ENCODE measurements around the gene APLP2. TPM values are rescaled to one million over a fixed set of nuclear protein-coding genes. Genes with fewer than 3 reads are reported as not detected.
A peak's percentile ranks its signal among the peaks of the same experiment; 100 is the strongest.

The APLP2 gene
- total and polyA plus RNA-seq, 2 of the 13 experiments (the other 11 are each of a cell fraction or from before 2014, with no cell fraction given), result 315 to 594 TPM

DNA sequence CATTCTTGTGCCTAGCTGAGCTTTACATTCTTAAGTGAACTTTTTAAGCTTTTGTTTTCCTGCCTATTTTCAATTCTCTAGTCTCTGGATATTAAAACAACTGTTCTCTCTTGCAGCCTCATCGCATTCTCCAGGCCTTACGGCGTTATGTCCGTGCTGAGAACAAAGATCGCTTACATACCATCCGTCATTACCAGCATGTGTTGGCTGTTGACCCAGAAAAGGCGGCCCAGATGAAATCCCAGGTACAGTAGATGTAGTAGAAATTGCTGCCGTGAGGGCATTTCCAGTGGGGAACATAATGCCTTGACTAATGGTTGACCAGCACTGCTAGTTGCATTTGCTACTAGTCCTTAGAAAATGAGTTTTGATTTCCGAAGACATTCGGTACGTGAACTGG is 60.2 kb downstream of the APLP2 start (continued):
- TF ChIP-seq, protein P1, sequence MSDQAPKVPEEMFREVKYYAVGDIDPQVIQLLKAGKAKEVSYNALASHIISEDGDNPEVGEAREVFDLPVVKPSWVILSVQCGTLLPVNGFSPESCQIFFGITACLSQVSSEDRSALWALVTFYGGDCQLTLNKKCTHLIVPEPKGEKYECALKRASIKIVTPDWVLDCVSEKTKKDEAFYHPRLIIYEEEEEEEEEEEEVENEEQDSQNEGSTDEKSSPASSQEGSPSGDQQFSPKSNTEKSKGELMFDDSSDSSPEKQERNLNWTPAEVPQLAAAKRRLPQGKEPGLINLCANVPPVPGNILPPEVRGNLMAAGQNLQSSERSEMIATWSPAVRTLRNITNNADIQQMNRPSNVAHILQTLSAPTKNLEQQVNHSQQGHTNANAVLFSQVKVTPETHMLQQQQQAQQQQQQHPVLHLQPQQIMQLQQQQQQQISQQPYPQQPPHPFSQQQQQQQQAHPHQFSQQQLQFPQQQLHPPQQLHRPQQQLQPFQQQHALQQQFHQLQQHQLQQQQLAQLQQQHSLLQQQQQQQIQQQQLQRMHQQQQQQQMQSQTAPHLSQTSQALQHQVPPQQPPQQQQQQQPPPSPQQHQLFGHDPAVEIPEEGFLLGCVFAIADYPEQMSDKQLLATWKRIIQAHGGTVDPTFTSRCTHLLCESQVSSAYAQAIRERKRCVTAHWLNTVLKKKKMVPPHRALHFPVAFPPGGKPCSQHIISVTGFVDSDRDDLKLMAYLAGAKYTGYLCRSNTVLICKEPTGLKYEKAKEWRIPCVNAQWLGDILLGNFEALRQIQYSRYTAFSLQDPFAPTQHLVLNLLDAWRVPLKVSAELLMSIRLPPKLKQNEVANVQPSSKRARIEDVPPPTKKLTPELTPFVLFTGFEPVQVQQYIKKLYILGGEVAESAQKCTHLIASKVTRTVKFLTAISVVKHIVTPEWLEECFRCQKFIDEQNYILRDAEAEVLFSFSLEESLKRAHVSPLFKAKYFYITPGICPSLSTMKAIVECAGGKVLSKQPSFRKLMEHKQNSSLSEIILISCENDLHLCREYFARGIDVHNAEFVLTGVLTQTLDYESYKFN (CRISPR knock-in tag; conservative IDR thresholded peaks at IDR 0.05), result peak; percentile 47
- TF ChIP-seq, protein P2, sequence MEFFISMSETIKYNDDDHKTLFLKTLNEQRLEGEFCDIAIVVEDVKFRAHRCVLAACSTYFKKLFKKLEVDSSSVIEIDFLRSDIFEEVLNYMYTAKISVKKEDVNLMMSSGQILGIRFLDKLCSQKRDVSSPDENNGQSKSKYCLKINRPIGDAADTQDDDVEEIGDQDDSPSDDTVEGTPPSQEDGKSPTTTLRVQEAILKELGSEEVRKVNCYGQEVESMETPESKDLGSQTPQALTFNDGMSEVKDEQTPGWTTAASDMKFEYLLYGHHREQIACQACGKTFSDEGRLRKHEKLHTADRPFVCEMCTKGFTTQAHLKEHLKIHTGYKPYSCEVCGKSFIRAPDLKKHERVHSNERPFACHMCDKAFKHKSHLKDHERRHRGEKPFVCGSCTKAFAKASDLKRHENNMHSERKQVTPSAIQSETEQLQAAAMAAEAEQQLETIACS (CRISPR knock-in tag; IDR thresholded peaks at IDR 0.05), result no peak
- TF ChIP-seq ZIK1 (CRISPR knock-in tag; IDR thresholded peaks at IDR 0.05; ENCODE audit: borderline replicate concordance, low read depth) (no peak), ZNF546 (CRISPR knock-in tag; conservative IDR thresholded peaks at IDR 0.05) (no peak), NONO (IDR thresholded peaks at IDR 0.05) (no peak), NONO (CRISPR knock-in tag; conservative IDR thresholded peaks at IDR 0.05) (0 out of 2 replicates have a peak, but pooled peaks have one; percentile 25), HOXA7 (CRISPR knock-in tag; IDR thresholded peaks at IDR 0.05) (no peak), MIER3 (CRISPR knock-in tag; IDR thresholded peaks at IDR 0.05; ENCODE audit: borderline replicate concordance) (no peak), RAD21 (CRISPR knock-in tag; IDR thresholded peaks at IDR 0.05) (no peak), ZNF501 (CRISPR knock-in tag; IDR thresholded peaks at IDR 0.05) (no peak), NR1H2 (CRISPR knock-in tag; IDR thresholded peaks at IDR 0.05; ENCODE audit: borderline replicate concordance, low read depth) (no peak), ISX (CRISPR knock-in tag; conservative IDR thresholded peaks at IDR 0.05) (no peak), ZNF629 (CRISPR knock-in tag; conservative IDR thresholded peaks at IDR 0.05) (no peak), JARID2 (CRISPR knock-in tag; IDR thresholded peaks at IDR 0.05; ENCODE audit: insufficient replicate concordance) (no peak), ZMAT3 (CRISPR knock-in tag; conservative IDR thresholded peaks at IDR 0.05) (no peak), KDM2A (CRISPR knock-in tag; IDR thresholded peaks at IDR 0.05; ENCODE audit: borderline replicate concordance, low read depth) (no peak), FOSL2 (CRISPR knock-in tag; IDR thresholded peaks at IDR 0.05) (peak; percentile 39; the same call in 1 of the 2 replicates), ZFX (CRISPR knock-in tag; IDR thresholded peaks at IDR 0.05; ENCODE audit: low read depth) (peak; percentile 48; the same call in 1 of the 2 replicates)
- TF ChIP-seq, protein P3, sequence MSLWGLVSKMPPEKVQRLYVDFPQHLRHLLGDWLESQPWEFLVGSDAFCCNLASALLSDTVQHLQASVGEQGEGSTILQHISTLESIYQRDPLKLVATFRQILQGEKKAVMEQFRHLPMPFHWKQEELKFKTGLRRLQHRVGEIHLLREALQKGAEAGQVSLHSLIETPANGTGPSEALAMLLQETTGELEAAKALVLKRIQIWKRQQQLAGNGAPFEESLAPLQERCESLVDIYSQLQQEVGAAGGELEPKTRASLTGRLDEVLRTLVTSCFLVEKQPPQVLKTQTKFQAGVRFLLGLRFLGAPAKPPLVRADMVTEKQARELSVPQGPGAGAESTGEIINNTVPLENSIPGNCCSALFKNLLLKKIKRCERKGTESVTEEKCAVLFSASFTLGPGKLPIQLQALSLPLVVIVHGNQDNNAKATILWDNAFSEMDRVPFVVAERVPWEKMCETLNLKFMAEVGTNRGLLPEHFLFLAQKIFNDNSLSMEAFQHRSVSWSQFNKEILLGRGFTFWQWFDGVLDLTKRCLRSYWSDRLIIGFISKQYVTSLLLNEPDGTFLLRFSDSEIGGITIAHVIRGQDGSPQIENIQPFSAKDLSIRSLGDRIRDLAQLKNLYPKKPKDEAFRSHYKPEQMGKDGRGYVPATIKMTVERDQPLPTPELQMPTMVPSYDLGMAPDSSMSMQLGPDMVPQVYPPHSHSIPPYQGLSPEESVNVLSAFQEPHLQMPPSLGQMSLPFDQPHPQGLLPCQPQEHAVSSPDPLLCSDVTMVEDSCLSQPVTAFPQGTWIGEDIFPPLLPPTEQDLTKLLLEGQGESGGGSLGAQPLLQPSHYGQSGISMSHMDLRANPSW (CRISPR knock-in tag; IDR thresholded peaks at IDR 0.05; ENCODE audit: borderline replicate concordance), result no peak
- TF ChIP-seq, protein P4, sequence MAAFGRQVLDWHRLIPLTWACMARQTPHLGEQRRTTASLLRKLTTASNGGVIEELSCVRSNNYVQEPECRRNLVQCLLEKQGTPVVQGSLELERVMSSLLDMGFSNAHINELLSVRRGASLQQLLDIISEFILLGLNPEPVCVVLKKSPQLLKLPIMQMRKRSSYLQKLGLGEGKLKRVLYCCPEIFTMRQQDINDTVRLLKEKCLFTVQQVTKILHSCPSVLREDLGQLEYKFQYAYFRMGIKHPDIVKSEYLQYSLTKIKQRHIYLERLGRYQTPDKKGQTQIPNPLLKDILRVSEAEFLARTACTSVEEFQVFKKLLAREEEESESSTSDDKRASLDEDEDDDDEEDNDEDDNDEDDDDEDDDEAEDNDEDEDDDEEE (CRISPR knock-in tag; IDR thresholded peaks at IDR 0.05), result no peak
- TF ChIP-seq, protein P5, sequence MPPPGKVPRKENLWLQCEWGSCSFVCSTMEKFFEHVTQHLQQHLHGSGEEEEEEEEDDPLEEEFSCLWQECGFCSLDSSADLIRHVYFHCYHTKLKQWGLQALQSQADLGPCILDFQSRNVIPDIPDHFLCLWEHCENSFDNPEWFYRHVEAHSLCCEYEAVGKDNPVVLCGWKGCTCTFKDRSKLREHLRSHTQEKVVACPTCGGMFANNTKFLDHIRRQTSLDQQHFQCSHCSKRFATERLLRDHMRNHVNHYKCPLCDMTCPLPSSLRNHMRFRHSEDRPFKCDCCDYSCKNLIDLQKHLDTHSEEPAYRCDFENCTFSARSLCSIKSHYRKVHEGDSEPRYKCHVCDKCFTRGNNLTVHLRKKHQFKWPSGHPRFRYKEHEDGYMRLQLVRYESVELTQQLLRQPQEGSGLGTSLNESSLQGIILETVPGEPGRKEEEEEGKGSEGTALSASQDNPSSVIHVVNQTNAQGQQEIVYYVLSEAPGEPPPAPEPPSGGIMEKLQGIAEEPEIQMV (CRISPR knock-in tag; IDR thresholded peaks at IDR 0.05; ENCODE audit: low read depth), result no peak

Data from HepG2 (cell line).